Peyer's patch (tissue), 4 donors: ENCODE measurements around the gene TNFRSF1A.

Experiments used
- POLR2A ChIP-seq, 2 donors: fragments of 450-650 bp; IDR thresholded peaks; one replicate each; pipeline ENCODE4 v1.5.1; 2017; ENCODE audit warnings: antibody characterized with exemption in 2 of 2, mild to moderate bottlenecking in 2 of 2, moderate library complexity in 2 of 2
- TF ChIP-seq, protein P1 (sequence below), 6 experiments: fragments of 450-650 bp in 4 of 6; fragments of 200-600 bp in 2 of 6; sonication (generic) in 1 of 6; IDR thresholded peaks; one replicate each; pipeline ENCODE4 v1.5.1; 2017 to 2019; ENCODE audit warnings: antibody characterized with exemption in 6 of 6, mild to moderate bottlenecking in 3 of 6, moderate library complexity in 1 of 6

DNA sequence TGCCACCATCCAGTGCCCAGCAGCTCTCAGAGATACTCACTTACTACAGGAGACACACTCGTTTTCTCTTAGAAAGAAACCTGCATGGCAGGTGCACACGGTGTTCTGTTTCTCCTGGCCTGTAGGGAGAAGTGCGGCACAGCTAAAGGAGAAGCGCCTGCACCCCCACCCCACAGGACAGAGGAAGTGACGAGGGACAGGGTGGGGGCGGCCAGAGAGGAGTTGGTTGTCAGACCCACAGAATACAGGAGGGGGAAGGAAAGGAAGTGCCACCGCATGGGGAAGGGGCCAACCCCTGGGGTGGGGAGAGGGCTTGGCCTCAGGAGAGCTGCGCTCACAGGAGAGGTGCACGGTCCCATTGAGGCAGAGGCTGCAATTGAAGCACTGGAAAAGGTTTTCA lies 8.8 kb downstream of the TNFRSF1A start:
- TF ChIP-seq, protein P1, sequence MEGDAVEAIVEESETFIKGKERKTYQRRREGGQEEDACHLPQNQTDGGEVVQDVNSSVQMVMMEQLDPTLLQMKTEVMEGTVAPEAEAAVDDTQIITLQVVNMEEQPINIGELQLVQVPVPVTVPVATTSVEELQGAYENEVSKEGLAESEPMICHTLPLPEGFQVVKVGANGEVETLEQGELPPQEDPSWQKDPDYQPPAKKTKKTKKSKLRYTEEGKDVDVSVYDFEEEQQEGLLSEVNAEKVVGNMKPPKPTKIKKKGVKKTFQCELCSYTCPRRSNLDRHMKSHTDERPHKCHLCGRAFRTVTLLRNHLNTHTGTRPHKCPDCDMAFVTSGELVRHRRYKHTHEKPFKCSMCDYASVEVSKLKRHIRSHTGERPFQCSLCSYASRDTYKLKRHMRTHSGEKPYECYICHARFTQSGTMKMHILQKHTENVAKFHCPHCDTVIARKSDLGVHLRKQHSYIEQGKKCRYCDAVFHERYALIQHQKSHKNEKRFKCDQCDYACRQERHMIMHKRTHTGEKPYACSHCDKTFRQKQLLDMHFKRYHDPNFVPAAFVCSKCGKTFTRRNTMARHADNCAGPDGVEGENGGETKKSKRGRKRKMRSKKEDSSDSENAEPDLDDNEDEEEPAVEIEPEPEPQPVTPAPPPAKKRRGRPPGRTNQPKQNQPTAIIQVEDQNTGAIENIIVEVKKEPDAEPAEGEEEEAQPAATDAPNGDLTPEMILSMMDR (IDR thresholded peaks at IDR 0.05): no peak
- TF ChIP-seq POLR2A (IDR thresholded peaks at IDR 0.05): no peak
